ENCODE measurements around the gene LRRC27.
"Not testable (repeated sequence)": the region's sequence is repeated elsewhere in the genome, so short reads cannot be mapped to it uniquely, and the experiment has no call there.

LRRC27 gene

DNA sequence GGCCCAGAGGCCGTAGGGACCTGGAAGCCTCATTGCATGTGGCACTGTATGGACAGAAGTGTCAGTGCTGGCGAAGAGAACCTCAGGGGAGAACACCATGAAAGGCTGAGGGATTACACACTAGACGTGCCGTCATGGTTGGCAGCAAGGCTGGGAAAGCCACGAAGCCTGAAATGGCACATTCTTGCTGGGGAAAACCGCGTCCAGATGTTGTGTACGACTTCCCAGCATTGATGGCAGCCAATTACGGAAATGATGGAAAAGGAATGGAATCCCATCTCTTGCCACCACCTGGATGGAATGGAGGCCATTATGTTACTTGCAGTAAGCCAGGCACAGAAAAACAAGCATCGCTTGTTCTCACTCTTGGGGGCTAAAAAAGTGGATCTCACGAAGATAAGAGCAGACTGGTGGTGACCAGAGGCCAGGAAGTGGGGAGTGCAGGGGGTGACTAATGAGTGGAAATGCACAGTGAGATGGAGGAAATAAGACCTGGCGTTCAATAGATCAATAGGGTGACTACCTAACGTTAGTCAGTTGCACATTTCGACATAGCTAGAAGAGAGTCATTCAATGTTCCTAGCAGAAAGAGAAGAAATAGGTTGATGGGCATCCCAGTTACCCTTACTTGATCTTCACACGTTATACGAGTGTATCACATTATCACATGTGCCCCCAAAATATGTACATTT lies 50.4 kb downstream of the LRRC27 start:
- no peak for DNase-seq
- no peak for TF ChIP-seq POLR2A (IDR thresholded peaks at IDR 0.05; ENCODE audit: low read length)
- TF ChIP-seq GATA1 (IDR thresholded peaks at IDR 0.05; ENCODE audit: low read depth, low read length), result no peak

GRCh38 chr10:132383101-132383500 lies 51.1 kb downstream of the LRRC27 start:
- TF ChIP-seq GATA1 (IDR thresholded peaks at IDR 0.05; ENCODE audit: low read depth, low read length) (no peak), POLR2A (IDR thresholded peaks at IDR 0.05; ENCODE audit: low read length) (no peak)
- DNase-seq, result no peak

DNA sequence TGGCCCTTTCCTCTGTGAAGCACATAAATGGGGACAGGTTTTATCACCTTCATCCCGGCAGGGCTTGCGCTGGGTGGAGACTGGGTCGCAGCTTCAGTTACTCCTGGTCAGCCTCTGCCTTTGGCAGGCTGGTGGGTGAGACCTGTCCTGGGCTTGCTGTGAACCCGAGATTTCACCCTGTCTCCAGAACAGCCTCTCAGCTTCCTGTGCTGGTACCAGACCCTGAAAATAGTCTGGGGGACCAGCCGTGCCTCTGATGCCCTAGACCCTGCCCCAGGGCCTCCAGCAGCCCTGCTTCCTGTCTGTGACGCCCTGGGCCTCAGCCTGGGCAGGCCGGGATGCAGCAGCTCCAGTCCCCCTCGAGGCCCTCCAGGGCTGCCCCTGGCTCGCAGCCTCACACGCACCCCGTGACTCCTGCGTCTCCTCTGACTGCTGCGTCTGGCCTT lies 51.8 kb downstream of the LRRC27 start:
- no peak for DNase-seq
- TF ChIP-seq GATA1 (IDR thresholded peaks at IDR 0.05; ENCODE audit: low read depth, low read length) (no peak), POLR2A (IDR thresholded peaks at IDR 0.05; ENCODE audit: low read length) (no peak)

- no peak for TF ChIP-seq GATA1 (IDR thresholded peaks at IDR 0.05; ENCODE audit: low read depth, low read length)
- no peak for TF ChIP-seq POLR2A (IDR thresholded peaks at IDR 0.05; ENCODE audit: low read length)
- no peak for DNase-seq
Measured at GRCh38 chr10:132384618-132385388, 52.8 kb downstream of the LRRC27 start.

GRCh38 chr10:132385389-132385667 lies 53.3 kb downstream of the LRRC27 start:
- no peak for TF ChIP-seq POLR2A (IDR thresholded peaks at IDR 0.05; ENCODE audit: low read length)
- TF ChIP-seq GATA1 (IDR thresholded peaks at IDR 0.05; ENCODE audit: low read depth, low read length), result no peak
- DNase-seq, result no peak

GRCh38 chr10:132385721-132386418 lies 53.9 kb downstream of the LRRC27 start:
- no peak for DNase-seq
- no peak for TF ChIP-seq GATA1 (IDR thresholded peaks at IDR 0.05; ENCODE audit: low read depth, low read length)

DNA sequence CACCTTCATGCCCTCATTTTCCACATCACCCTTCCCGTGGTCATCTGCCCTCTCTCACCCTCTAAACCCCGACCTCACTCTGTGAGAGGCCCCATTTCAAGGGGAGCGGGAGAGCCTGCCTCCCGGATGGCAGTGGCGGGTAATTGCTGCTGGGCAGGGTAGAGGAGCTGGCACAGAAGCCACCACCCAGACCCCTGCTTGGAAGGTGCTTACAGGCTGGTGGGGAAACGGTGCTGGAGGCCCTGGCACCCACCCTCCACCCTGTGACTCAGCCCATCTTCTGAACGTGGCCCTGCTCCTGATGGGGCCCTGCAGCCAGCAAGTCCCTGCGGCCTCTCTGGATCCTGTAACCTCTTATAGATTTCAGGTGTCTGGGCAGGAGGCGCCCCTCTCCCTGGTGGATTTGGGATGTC lies 54.4 kb downstream of the LRRC27 start:
- no peak for DNase-seq
- no peak for TF ChIP-seq POLR2A (IDR thresholded peaks at IDR 0.05; ENCODE audit: low read length)
- TF ChIP-seq GATA1 (IDR thresholded peaks at IDR 0.05; ENCODE audit: low read depth, low read length), result no peak

GRCh38 chr10:132386896-132387295 lies 54.9 kb downstream of the LRRC27 start:
- not testable (repeated sequence) for DNase-seq

DNA sequence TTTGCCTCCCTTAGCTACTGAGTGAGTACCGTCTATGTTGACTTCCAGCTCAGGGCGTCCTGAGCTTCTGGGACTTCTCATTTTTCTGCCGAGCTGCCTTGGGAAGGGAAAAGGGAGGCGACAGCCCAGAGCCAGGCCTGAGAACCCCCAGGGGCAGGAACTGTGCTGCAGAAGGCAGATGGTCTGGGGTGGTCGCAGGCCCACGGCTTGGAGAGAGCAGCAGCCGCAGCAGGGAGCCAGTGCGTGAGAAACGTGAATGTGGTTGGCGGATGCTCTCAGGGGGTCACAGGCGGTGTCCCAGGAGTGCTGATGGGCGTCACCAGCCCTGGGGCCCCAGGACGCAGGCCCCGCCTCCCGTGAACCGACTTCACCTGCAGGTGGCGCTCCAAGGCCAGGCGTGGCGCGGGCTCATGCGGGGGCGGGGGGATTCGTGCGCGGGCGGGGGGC lies 55.8 kb downstream of the LRRC27 start:
- TF ChIP-seq POLR2A (IDR thresholded peaks at IDR 0.05; ENCODE audit: low read length), result no peak
- no peak for TF ChIP-seq GATA1 (IDR thresholded peaks at IDR 0.05; ENCODE audit: low read depth, low read length)
- DNase-seq, result peak; percentile 59 to 72

DNA sequence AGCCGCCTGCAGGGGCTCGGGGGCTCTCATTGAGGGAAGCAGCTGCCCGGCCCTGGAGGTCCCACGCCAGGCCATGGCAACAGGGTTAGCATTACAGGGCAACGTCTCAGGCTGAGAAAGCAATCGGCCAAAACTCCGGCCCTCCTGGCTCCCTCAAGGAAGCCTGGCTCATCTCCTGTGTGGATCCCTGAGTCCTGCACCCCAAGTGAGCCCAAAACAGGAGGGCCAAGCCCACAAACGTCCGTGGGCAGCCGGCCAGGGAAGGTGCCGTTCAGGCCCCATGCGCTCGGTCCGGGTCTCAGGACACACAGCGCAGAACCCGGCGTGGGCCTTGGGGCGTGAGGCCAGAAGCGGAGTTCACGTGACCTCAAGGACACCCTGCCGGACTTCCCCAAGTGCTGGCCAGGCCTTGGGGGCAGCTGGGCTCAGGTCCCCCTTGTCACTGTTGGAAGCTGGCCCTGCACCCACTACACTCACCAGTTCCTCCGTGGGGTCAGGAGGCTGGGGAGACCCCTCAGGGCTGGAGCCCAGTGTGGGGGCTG lies 57.0 kb downstream of the LRRC27 start:
- DNase-seq, result peak in 1 of 2 experiments; percentile 32
- TF ChIP-seq POLR2A (IDR thresholded peaks at IDR 0.05; ENCODE audit: low read length) (no peak), GATA1 (IDR thresholded peaks at IDR 0.05; ENCODE audit: low read depth, low read length) (no peak)

DNA sequence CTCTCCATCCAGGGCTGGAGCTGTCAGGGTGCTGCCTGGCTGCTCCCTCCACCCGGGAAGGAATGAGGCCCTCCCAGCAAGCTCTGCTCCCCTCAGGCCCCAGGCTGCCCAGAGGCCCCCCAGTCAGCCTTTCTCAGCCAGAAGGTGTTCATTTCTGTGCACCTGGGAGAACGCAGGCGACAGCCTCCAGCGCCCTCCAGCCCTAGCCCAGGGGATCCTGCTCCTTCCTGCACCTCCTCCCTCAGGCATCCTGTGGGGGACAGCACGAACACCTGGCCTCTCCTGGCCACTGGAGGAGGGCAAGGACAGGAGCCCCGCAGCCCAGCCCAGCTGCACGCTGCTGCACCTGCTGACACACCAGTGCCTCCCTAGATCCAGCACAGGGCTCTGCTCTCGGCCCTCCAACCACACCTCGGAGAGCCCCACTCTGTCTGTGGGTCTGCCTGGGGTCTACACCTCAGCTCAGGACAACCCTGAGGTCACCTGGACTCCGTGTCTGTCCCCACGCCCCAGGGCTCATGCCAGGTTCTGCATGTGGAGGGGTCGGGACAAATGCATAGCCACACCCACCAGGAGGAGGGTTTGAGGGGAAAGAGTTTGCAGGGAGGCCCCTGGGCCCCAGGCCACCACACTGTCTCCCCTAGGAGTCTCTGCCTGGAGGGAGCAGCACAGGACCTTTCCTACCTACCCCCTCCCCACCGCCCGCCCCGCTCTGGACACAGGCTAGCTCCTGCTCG lies 57.6 kb downstream of the LRRC27 start:
- no peak for DNase-seq
- no peak for TF ChIP-seq POLR2A (IDR thresholded peaks at IDR 0.05; ENCODE audit: low read length)
- no peak for TF ChIP-seq GATA1 (IDR thresholded peaks at IDR 0.05; ENCODE audit: low read depth, low read length)

- DNase-seq, result no peak
- TF ChIP-seq POLR2A (IDR thresholded peaks at IDR 0.05; ENCODE audit: low read length) (no peak), GATA1 (IDR thresholded peaks at IDR 0.05; ENCODE audit: low read depth, low read length) (no peak)
Measured at GRCh38 chr10:132390170-132390920, 58.4 kb downstream of the LRRC27 start.

Measured in erythroblast (primary cell).